GM12878 (cell line): ENCODE measurements around the gene MT1G. TPM values are rescaled to one million over a fixed set of nuclear protein-coding genes. Genes with fewer than 3 reads are reported as not detected.
A peak's percentile ranks its signal among the peaks of the same experiment; 100 is the strongest.
"Not testable (repeated sequence)": the region's sequence is repeated elsewhere in the genome, so short reads cannot be mapped to it uniquely, and the experiment has no call there.

Experiments
- ATAC-seq: fragments of 200-7000 bp; cut with Tn5 transposase; 3 replicates; pipeline ENCODE4 v1.9.1; 2020; ENCODE audit warnings: mild to moderate bottlenecking, moderate library complexity
- BruUV-seq: library from RNA; stranded (reverse); fragments of 400-500 nt; replicated peaks from 2 replicates; lab custom pipeline; 2021; lab: Mats Ljungman, UMichigan
- CTCF ChIA-PET: fragments of 300-600 bp; sonication (Branson Sonifier 250); formaldehyde crosslinking; extraction: SDS; loops from one replicate; lab custom pipeline; 2021; ENCODE audit warnings: inconsistent platforms; lab: Yijun Ruan, JAX
- POLR2A ChIA-PET: fragments of 350-600 bp; formaldehyde crosslinking; extraction: SDS; loops from one replicate; lab custom pipeline; 2021; ENCODE audit warnings: inconsistent platforms; lab: Charles Lee
- RAD21 ChIA-PET: fragments of 300-600 bp; sonication (Branson Sonifier 250); formaldehyde crosslinking; loops from one replicate; lab custom pipeline; 2023; ENCODE audit warnings: antibody characterized with exemption; ENCODE audit not compliant: unreplicated experiment; lab: Charles Lee
- SMC1A ChIA-PET: fragments of 300-600 bp; sonication (Branson Sonifier 250); formaldehyde crosslinking; loops from one replicate; lab custom pipeline; 2023; ENCODE audit not compliant: unreplicated experiment, uncharacterized antibody; lab: Charles Lee
- DNase-seq: peaks from one replicate; pipeline ENCODE4 v3.0.0-alpha.2; 2011; ENCODE audit warnings: low read depth, low spot score
- FAIRE-seq: peaks from 3 replicates; lab custom pipeline; 2011; peaks lifted over from hg19 to GRCh38; lab: Jason Lieb, UNC
- H2AFZ ChIP-seq: 2 replicates; pipeline ENCODE4 v1.6.0; 2011; ENCODE audit warnings: low read depth, low read length, control low read depth; ENCODE audit not compliant: control insufficient read depth
- H3K27ac ChIP-seq: 2 replicates; pipeline ENCODE4 v1.5.1; 2011; ENCODE audit warnings: control low read depth; ENCODE audit not compliant: control insufficient read depth, insufficient read depth
- H3K27me3 ChIP-seq, 2 experiments: replicated peaks in 1 of 2; 2 replicates each; pipeline versions ENCODE4 v1.6.0 to v1.6.1; 2011; ENCODE audit warnings: low read length in 1 of 2; ENCODE audit not compliant: control insufficient read depth in 2 of 2, insufficient read depth in 2 of 2
- H3K36me3 ChIP-seq, 2 experiments: 2 replicates each; pipeline ENCODE4 v1.5.1; 2011; ENCODE audit warnings: low read length in 1 of 2; ENCODE audit not compliant: control insufficient read depth in 2 of 2, insufficient read depth in 2 of 2
- H3K4me1 ChIP-seq: 2 replicates; pipeline ENCODE4 v1.6.1; 2011; ENCODE audit warnings: mild to moderate bottlenecking, low read length, moderate library complexity, mixed read lengths; ENCODE audit not compliant: control insufficient read depth, insufficient read depth
- H3K4me2 ChIP-seq: 2 replicates; pipeline ENCODE4 v1.6.0; 2011; ENCODE audit warnings: control low read depth; ENCODE audit not compliant: control insufficient read depth, insufficient read depth
- H3K4me3 ChIP-seq: fragments of 200-600 bp; sonication (generic); 2 replicates; pipeline ENCODE4 v1.5.1; 2016
- H3K79me2 ChIP-seq: 2 replicates; pipeline ENCODE4 v1.6.0; 2011; ENCODE audit warnings: low read length; ENCODE audit not compliant: control insufficient read depth, insufficient read depth
- H3K9ac ChIP-seq: 2 replicates; pipeline ENCODE4 v1.8.0; 2011; ENCODE audit warnings: low read length, control low read depth, mixed read lengths; ENCODE audit not compliant: control insufficient read depth, insufficient read depth
- H3K9me3 ChIP-seq: replicated peaks from 3 replicates; pipeline ENCODE4 v1.5.1; 2011; ENCODE audit warnings: mild to moderate bottlenecking, low read length; ENCODE audit not compliant: control insufficient read depth, insufficient read depth
- H4K20me1 ChIP-seq: 2 replicates; pipeline ENCODE4 v1.6.0; 2011; ENCODE audit not compliant: control insufficient read depth, insufficient read depth
- NR2F1 ChIP-seq: fragments of 450-650 bp; conservative IDR thresholded peaks from 2 replicates; pipeline ENCODE4 v1.6.1; 2017; ENCODE audit warnings: mild to moderate bottlenecking
- WGBS: methylation state at CpG from one replicate; pipeline ENCODE4 v1.1.6; 2016; ENCODE audit warnings: low lambda C conversion rate; ENCODE audit not compliant: insufficient replicate concordance, insufficient coverage; ENCODE audit errors: missing lambda C conversion rate; 5-methylcytosine and 5-hydroxymethylcytosine counted together
- in situ Hi-C: fragments of 300-500 bp; cut with MboI; formaldehyde crosslinking; loops from 9 replicates; pipeline ENCODE4 v1.14.3; 2018; ENCODE audit warnings: mixed read lengths
- intact Hi-C: fragments of 100-400 bp; cut with micrococcal nuclease; formaldehyde crosslinking; loops from one replicate; pipeline ENCODE4 v1.14.2; 2022; ENCODE audit not compliant: unreplicated experiment
- polyA plus RNA-seq, 11 experiments: library from polyadenylated mRNA; depleted of rRNA in 4 of 11; unstranded in 6 of 11; stranded (reverse) in 5 of 11; fragments of >200 nt; fragmentation: Nextera tagmentation in 4 of 11; fragmentation: Illumina TruSeq in 1 of 11; extraction: Ambion mirVana in 4 of 11; extraction: Trizol in 1 of 11; gene quantifications; 1 replicate in 1 of 11; 2 replicates in 10 of 11; pipeline versions ENCODE4 v1.2.1 to v1.2.3, GENCODE V29; 2011 to 2016; ENCODE audit warnings: inconsistent platforms in 2 of 11, missing spikeins in 2 of 11, low read depth in 1 of 11
- total RNA-seq, 4 experiments: library from RNA; depleted of rRNA in 3 of 4; stranded (reverse); fragments of >200 nt in 3 of 4; fragmentation: Illumina TruSeq in 1 of 4; extraction: Trizol in 1 of 4; gene quantifications; 2 replicates each; pipeline versions ENCODE4 v1.2.1 to v1.2.3, GENCODE V29; 2013 to 2021
- TF ChIP-seq, protein P1 (sequence below), 3 experiments: IDR thresholded peaks in 2 of 3; conservative IDR thresholded peaks in 1 of 3; 2 replicates each; pipeline ENCODE4 v1.5.1; 2011; ENCODE audit warnings: low read depth in 3 of 3, low read length in 3 of 3, mild to moderate bottlenecking in 3 of 3, control low read depth in 2 of 3, moderate library complexity in 2 of 3, inconsistent platforms in 1 of 3, mixed read lengths in 1 of 3; ENCODE audit not compliant: control insufficient read depth in 2 of 3, insufficient read depth in 1 of 3; ENCODE audit errors: extremely low read depth in 1 of 3

MT1G gene
- total and polyA plus RNA-seq, 10 of the 15 experiments (the other 5 are each of a cell fraction or from before 2014, with no cell fraction given), result 1.2 to 9.1 (median 4.6) TPM

DNA sequence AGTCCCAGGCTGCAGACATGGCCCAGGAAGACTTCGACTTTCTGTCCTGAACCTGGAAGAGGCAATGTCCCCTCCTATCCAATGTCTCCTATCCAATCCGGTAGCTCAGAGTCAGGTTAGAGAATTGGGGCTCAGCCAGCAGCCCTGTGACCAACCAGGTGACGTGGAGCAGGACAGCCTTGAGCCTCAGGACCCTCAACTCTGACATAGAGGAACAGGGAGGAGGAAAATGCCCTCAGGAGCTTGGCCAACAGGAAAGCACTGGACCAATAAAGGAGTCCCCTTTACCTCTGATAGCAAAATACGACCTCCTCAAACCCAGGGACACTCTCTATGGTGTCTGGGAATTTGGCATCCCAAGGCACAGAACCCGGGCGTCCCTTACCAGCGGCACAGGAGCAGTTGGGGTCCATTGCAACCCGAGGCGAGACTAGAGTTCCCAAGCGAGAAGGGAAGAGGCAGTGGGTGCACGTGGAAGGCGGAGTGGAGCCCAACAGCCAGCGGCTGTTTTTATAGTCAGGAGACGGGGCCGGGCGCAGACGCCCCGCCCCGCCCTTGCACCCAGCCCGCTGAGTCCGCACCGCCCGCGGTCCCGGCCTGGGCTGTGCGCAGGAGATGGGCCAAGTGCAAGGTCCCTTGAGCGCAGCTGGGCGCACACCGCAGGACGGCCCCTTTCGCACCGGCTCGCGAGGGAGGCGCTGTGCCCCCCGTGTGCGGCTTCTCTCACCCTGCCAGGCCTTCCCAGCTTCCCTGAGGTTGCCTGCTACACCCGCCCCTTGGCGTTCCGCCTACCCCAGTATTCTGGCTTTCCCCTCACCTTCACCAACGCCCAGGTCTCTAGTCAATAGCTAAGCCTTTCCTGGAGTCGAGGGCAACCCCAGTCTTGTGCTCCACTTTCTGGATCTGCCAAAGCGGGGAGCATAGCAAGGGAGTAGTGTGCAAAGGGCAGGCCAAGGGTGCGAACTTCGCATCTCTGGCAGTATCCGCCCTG, at the start of gene MT1G (continued):
- TF ChIP-seq, protein P1, sequence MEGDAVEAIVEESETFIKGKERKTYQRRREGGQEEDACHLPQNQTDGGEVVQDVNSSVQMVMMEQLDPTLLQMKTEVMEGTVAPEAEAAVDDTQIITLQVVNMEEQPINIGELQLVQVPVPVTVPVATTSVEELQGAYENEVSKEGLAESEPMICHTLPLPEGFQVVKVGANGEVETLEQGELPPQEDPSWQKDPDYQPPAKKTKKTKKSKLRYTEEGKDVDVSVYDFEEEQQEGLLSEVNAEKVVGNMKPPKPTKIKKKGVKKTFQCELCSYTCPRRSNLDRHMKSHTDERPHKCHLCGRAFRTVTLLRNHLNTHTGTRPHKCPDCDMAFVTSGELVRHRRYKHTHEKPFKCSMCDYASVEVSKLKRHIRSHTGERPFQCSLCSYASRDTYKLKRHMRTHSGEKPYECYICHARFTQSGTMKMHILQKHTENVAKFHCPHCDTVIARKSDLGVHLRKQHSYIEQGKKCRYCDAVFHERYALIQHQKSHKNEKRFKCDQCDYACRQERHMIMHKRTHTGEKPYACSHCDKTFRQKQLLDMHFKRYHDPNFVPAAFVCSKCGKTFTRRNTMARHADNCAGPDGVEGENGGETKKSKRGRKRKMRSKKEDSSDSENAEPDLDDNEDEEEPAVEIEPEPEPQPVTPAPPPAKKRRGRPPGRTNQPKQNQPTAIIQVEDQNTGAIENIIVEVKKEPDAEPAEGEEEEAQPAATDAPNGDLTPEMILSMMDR (IDR thresholded peaks at IDR 0.05 in 2 of 3, conservative IDR thresholded peaks at IDR 0.05 in 1 of 3; ENCODE audit: control insufficient read depth in 2 of 3, extremely low read depth in 1 of 3, insufficient read depth in 1 of 3, low read depth in 3 of 3, low read length in 3 of 3), result no peak

DNA sequence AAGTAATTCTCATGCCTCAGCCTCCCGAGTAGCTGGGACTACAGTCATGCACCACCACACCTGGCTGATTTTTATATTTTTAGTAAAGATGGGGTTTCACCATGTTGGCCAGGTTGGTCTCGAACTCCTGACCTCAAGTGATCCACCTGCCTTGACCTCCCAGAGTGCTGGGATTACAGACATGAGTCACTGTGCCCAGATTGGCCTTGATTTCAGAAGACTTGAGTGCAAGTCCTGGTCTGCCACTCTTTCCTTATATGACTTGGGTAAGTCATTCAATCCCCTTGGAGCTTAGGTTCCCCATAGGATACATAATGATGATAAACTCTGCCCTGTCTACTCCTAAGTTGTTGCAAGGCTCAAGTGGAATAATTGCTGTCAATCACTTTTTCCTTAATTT, 49.7 kb upstream of the MT1G start:
- H3K4me3 ChIP-seq, H4K20me1 ChIP-seq, H2AFZ ChIP-seq, H3K4me1 ChIP-seq, POLR2A ChIA-PET, intact Hi-C loops, H3K4me2 ChIP-seq, DNase-seq, H3K27ac ChIP-seq, H3K27me3 ChIP-seq, H3K36me3 ChIP-seq, H3K79me2 ChIP-seq, ATAC-seq, BruUV-seq, FAIRE-seq, in situ Hi-C loops, H3K9ac ChIP-seq, H3K9me3 ChIP-seq: not testable (repeated sequence)
- peak; percentile 49; the same call in 1 of the 2 replicates for TF ChIP-seq NR2F1
- SMC1A ChIA-PET, result interaction anchor here (1.3 to 3.8 kb wide), 3 partner anchors 10 to 20 kb away, joined by 5 to 19 read pairs (median 8); no protein-coding TSS in a partner anchor
- CTCF ChIA-PET, result interaction anchor here (0.8 to 4.7 kb wide), 3 partner anchors 15 to 141 kb away, joined by 3 to 45 read pairs (median 5); no protein-coding TSS in a partner anchor
- WGBS, result 0% methylated on average over 2 of the region's 2 CpGs
- RAD21 ChIA-PET, result interaction anchor here (1.3 kb wide), 1 partner anchor 11 kb away, joined by 4 read pairs; no protein-coding TSS in a partner anchor
